Gastrocnemius medialis (tissue), 4 donors: Measurements from ENCODE around the gene SRGAP3.

ENCODE experiments used
- POLR2A ChIP-seq, 2 donors: fragments of 450-650 bp; IDR thresholded peaks; one replicate each; pipeline ENCODE4 v1.6.1; 2017; ENCODE audit warnings: antibody characterized with exemption in 2 of 2, mild to moderate bottlenecking in 2 of 2, moderate library complexity in 2 of 2
- TF ChIP-seq, protein P1 (sequence below), 5 experiments: fragments of 450-650 bp in 3 of 5; fragments of 200-600 bp in 2 of 5; sonication (generic) in 2 of 5; IDR thresholded peaks in 4 of 5; conservative IDR thresholded peaks in 1 of 5; 1 replicate in 4 of 5; 2 replicates in 1 of 5; pipeline ENCODE4 v1.5.1; 2016 to 2019; ENCODE audit warnings: antibody characterized with exemption in 5 of 5, mild to moderate bottlenecking in 3 of 5, moderate library complexity in 3 of 5

DNA sequence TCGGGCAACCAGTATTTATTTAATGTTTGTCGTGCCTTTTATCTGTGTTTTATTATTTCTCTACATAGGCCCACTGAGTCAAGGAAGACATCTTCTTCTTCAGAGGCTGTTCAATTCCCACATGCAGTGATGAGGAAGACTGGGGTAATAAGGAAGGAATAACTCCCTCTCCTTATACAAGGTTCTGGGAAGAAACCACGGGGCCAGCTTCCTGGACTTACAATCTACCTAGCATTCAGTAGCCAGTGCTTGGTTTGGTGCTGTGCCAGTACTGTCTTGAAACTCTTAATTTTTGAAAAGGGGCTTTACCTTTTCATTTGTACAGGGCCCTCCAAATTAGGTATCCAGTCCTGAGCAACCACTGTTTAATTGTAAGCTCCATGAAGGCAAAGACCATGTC is 51.2 kb downstream of the SRGAP3 start:
- TF ChIP-seq, protein P1, sequence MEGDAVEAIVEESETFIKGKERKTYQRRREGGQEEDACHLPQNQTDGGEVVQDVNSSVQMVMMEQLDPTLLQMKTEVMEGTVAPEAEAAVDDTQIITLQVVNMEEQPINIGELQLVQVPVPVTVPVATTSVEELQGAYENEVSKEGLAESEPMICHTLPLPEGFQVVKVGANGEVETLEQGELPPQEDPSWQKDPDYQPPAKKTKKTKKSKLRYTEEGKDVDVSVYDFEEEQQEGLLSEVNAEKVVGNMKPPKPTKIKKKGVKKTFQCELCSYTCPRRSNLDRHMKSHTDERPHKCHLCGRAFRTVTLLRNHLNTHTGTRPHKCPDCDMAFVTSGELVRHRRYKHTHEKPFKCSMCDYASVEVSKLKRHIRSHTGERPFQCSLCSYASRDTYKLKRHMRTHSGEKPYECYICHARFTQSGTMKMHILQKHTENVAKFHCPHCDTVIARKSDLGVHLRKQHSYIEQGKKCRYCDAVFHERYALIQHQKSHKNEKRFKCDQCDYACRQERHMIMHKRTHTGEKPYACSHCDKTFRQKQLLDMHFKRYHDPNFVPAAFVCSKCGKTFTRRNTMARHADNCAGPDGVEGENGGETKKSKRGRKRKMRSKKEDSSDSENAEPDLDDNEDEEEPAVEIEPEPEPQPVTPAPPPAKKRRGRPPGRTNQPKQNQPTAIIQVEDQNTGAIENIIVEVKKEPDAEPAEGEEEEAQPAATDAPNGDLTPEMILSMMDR (IDR thresholded peaks at IDR 0.05 in 4 of 5, conservative IDR thresholded peaks at IDR 0.05 in 1 of 5), result no peak
- no peak for TF ChIP-seq POLR2A (IDR thresholded peaks at IDR 0.05)
